GM12872 (cell line): ENCODE results near the gene CFAP65.

ENCODE experiments used
- CTCF ChIP-seq: IDR thresholded peaks from 3 replicates; pipeline ENCODE4 v1.5.1; 2011; ENCODE audit warnings: low read depth, mild to moderate bottlenecking, low read length, moderate library complexity; ENCODE audit not compliant: insufficient read depth

CFAP65 gene

DNA sequence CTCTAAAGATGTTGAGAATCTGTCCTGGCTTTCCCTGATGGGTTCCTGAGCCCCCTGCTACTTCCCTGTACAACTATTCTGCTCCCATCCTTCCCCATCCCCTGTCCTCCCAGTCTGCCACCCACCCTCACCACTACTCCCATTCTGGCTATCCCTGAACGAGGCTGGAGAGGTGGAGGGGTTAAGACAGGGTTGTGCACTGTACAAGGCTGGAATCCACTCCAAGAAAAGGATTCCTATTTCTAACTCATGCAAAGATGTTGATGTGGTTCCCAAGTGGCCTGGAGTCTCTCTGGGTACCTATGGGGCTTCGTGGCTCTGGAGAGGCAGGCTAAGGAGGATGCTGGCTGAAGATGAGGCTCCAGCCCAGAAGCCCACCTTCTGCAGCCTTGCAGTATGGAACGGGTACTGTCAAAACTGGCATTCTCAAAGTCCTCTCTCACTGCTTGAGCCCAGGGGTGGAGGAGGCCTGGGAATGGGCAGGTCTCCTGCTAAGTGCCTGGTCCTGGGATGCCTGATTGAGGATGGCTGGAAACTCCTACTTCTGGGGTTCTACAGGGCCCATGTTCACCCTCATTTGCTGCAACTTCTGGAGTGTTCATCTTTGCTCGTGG is 55.1 kb downstream of the CFAP65 start:
- no peak for TF ChIP-seq CTCF

GRCh38 chr2:218985325-218986091 is 55.8 kb downstream of the CFAP65 start:
- no peak for TF ChIP-seq CTCF

GRCh38 chr2:218985021-218985324 is 56.3 kb downstream of the CFAP65 start, which contains the start of gene FEV:
FEV (minus strand) TSS chr2:218985184; CDS start chr2:218985075, 109 bp downstream.
- no peak for TF ChIP-seq CTCF

- TF ChIP-seq CTCF, result no peak
These were observed 56.9 kb downstream of the CFAP65 start for GRCh38 chr2:218984239-218985020.

GRCh38 chr2:218983934-218984238 is 57.4 kb downstream of the CFAP65 start:
- no peak for TF ChIP-seq CTCF

GRCh38 chr2:218983263-218983933 is 57.9 kb downstream of the CFAP65 start:
- no peak for TF ChIP-seq CTCF
